Breast epithelium (tissue), 3 donors: Measurements from ENCODE around the gene MYO1F.

ENCODE experiments used
- POLR2A ChIP-seq: fragments of 450-650 bp; IDR thresholded peaks from one replicate; pipeline ENCODE4 v1.6.1; 2016; ENCODE audit warnings: antibody characterized with exemption, mild to moderate bottlenecking, moderate library complexity
- POLR2AphosphoS5 ChIP-seq, 3 donors: sonication (generic); formaldehyde crosslinking; IDR thresholded peaks; one replicate each; pipeline ENCODE4 v1.6.1; 2017; ENCODE audit warnings: antibody characterized with exemption in 3 of 3

- TF ChIP-seq POLR2A (no peak), POLR2AphosphoS5 (IDR thresholded peaks at IDR 0.05) (no peak)
These were observed 47.1 kb downstream of the MYO1F start for GRCh38 chr19:8530061-8530679.
